ENCODE measurements around the gene TEX44. TPM values are rescaled to one million over a fixed set of nuclear protein-coding genes. Genes with fewer than 3 reads are reported as not detected.

TEX44 gene
- total RNA-seq (not detected), polyA plus RNA-seq (not detected)
- long read RNA-seq, donor 1: 0 reads
- long read RNA-seq, donor 2: 0 reads
- long read RNA-seq, donor 3: 0 reads
- long read RNA-seq, donor 4: 0 reads
- long read RNA-seq, donor 5: 0 reads

- TF ChIP-seq CTCF (IDR thresholded peaks at IDR 0.05; ENCODE audit: control extremely low read depth, extremely low read depth): no peak
- H3K9me3 ChIP-seq (ENCODE audit: control insufficient read depth in 4 of 4, insufficient read depth in 3 of 4, low read length in 3 of 4): no peaks in the 10 kb centered on the region
- no peak for ATAC-seq (ENCODE audit: insufficient read depth, low FRiP score)
- H3K27ac ChIP-seq (ENCODE audit: low read depth in 1 of 2, low read length in 1 of 2): no peak within 1 kb of the TSS
- H3K4me1 ChIP-seq (ENCODE audit: control insufficient read depth in 5 of 5, insufficient read depth in 5 of 5, low read length in 5 of 5): peaks cover 0 to 3% (median 0%) of the 10 kb centered on the region in 5 donors
- DNase-seq: no peak
- no peaks in the 10 kb centered on the region for H3K36me3 ChIP-seq (ENCODE audit: control insufficient read depth in 4 of 4, insufficient read depth in 4 of 4, low read length in 4 of 4)
- 84 to 96% methylated on average over 6 of the region's 6 CpGs for WGBS, 2 donors
- H3K27me3 ChIP-seq (ENCODE audit: control insufficient read depth in 3 of 3, insufficient read depth in 3 of 3, low read length in 2 of 3): no peaks in the 10 kb centered on the region
- no peak within 1 kb of the TSS for H3K9ac ChIP-seq (ENCODE audit: insufficient read depth in 1 of 2, low read length in 2 of 2)
- no peak within 1 kb of the TSS for H3K4me3 ChIP-seq
Measured at GRCh38 chr2:231592636-231593145, at the start of gene TEX44. Gene TEX44 (plus strand): TSS chr2:231592864. CDS start chr2:231592952, 88 bp downstream.

GRCh38 chr2:231545105-231545902 lies 47.4 kb upstream of the TEX44 start:
- DNase-seq (peak in 2 of 3 donors; percentile 30 to 42), ATAC-seq (ENCODE audit: insufficient read depth, low FRiP score) (peak; percentile 83)
- TF ChIP-seq CTCF (IDR thresholded peaks at IDR 0.05; ENCODE audit: control extremely low read depth, extremely low read depth): no peak
- Histone ChIP-seq H3K9me3 (ENCODE audit: control insufficient read depth in 4 of 4, insufficient read depth in 3 of 4, low read length in 3 of 4) (peaks cover 0 to 4% (median 2%) of the 10 kb centered on the region in 4 donors), H3K27me3 (ENCODE audit: control insufficient read depth in 3 of 3, insufficient read depth in 3 of 3, low read length in 2 of 3) (no peaks in the 10 kb centered on the region), H3K36me3 (ENCODE audit: control insufficient read depth in 4 of 4, insufficient read depth in 4 of 4, low read length in 4 of 4) (no peaks in the 10 kb centered on the region), H3K4me1 (ENCODE audit: control insufficient read depth in 5 of 5, insufficient read depth in 5 of 5, low read length in 5 of 5) (peaks cover 0 to 6% (median 2%) of the 10 kb centered on the region in 5 donors), H3K9ac (ENCODE audit: insufficient read depth in 1 of 2, low read length in 2 of 2) (no peak overlapping the region), H3K4me3 (no peak overlapping the region), H3K27ac (ENCODE audit: low read depth in 1 of 2, low read length in 1 of 2) (peak overlapping the region; percentile 55 to 89)
- 9 to 23% methylated on average over 14 of the region's 14 CpGs for WGBS, 2 donors

GRCh38 chr2:231546014-231546715 lies 46.5 kb upstream of the TEX44 start:
- ATAC-seq (ENCODE audit: insufficient read depth, low FRiP score): no peak
- H3K27ac ChIP-seq (ENCODE audit: low read depth in 1 of 2, low read length in 1 of 2): peak overlapping the region in 1 of 2 donors; percentile 89

More at GRCh38 chr2:231546014-231546715, 46.5 kb upstream of the TEX44 start:
- 50 to 72% methylated on average over 13 of the region's 13 CpGs for WGBS, 2 donors
- no peak for DNase-seq
- no peak for TF ChIP-seq CTCF (IDR thresholded peaks at IDR 0.05; ENCODE audit: control extremely low read depth, extremely low read depth)
- no peak overlapping the region for H3K4me3 ChIP-seq
- no peaks in the 10 kb centered on the region for H3K27me3 ChIP-seq (ENCODE audit: control insufficient read depth in 3 of 3, insufficient read depth in 3 of 3, low read length in 2 of 3)
- no peaks in the 10 kb centered on the region for H3K36me3 ChIP-seq (ENCODE audit: control insufficient read depth in 4 of 4, insufficient read depth in 4 of 4, low read length in 4 of 4)
- peaks cover 0 to 4% (median 2%) of the 10 kb centered on the region in 4 donors for H3K9me3 ChIP-seq (ENCODE audit: control insufficient read depth in 4 of 4, insufficient read depth in 3 of 4, low read length in 3 of 4)
- H3K9ac ChIP-seq (ENCODE audit: insufficient read depth in 1 of 2, low read length in 2 of 2): no peak overlapping the region
- peaks cover 0 to 6% (median 2%) of the 10 kb centered on the region in 5 donors for H3K4me1 ChIP-seq (ENCODE audit: control insufficient read depth in 5 of 5, insufficient read depth in 5 of 5, low read length in 5 of 5)
